Natural killer cell (primary cell): ENCODE results near the gene SF3B3. TPM values are rescaled to one million over a fixed set of nuclear protein-coding genes. Genes with fewer than 3 reads are reported as not detected.

Experiments used
- ATAC-seq, 3 donors: fragments of 150-1000 bp in 2 of 3; fragments of 200-7000 bp in 1 of 3; cut with Tn5 transposase; 1 replicate in 1 of 3; 2 replicates in 2 of 3; pipeline ENCODE4 v1.10.0; 2021; ENCODE audit warnings: mild to moderate bottlenecking in 2 of 3, moderate library complexity in 2 of 3
- DNase-seq, 2 donors: peaks; one replicate each; pipeline versions ENCODE4 v3.0.0 to v3.0.0-alpha.2; 2013 to 2021; ENCODE audit warnings: mixed read lengths in 1 of 2
- H3K27ac ChIP-seq: one replicate; pipeline ENCODE4 v1.5.1; 2013; ENCODE audit warnings: mild to moderate bottlenecking, low read length
- H3K27me3 ChIP-seq: one replicate; pipeline ENCODE4 v1.6.1; 2013; ENCODE audit warnings: low read length; ENCODE audit not compliant: control insufficient read depth, insufficient read depth
- H3K36me3 ChIP-seq: one replicate; pipeline ENCODE4 v1.6.1; 2013; ENCODE audit warnings: low read length; ENCODE audit not compliant: control insufficient read depth, insufficient read depth
- H3K4me1 ChIP-seq: one replicate; pipeline ENCODE4 v1.6.1; 2013; ENCODE audit warnings: low read length; ENCODE audit not compliant: control insufficient read depth, insufficient read depth
- H3K4me3 ChIP-seq: one replicate; pipeline ENCODE4 v1.5.1; 2013; ENCODE audit warnings: low read length
- H3K9me3 ChIP-seq: one replicate; pipeline ENCODE4 v1.6.1; 2013; ENCODE audit warnings: low read length; ENCODE audit not compliant: control insufficient read depth, insufficient read depth
- H3K27ac Mint-ChIP-seq, 2 donors: one replicate each; pipeline ENCODE4 v1.8.0; 2022; ENCODE audit warnings: mild to moderate bottlenecking in 2 of 2, mixed read lengths in 2 of 2, moderate library complexity in 1 of 2
- H3K27me3 Mint-ChIP-seq, 2 donors: one replicate each; pipeline ENCODE4 v1.8.0; 2022; ENCODE audit warnings: low read depth in 2 of 2, mixed read lengths in 2 of 2
- H3K36me3 Mint-ChIP-seq: one replicate; pipeline ENCODE4 v1.8.0; 2022; ENCODE audit warnings: mixed read lengths
- H3K4me1 Mint-ChIP-seq, 2 donors: one replicate each; pipeline ENCODE4 v1.8.0; 2022; ENCODE audit warnings: mixed read lengths in 2 of 2
- H3K4me3 Mint-ChIP-seq: one replicate; pipeline ENCODE4 v1.8.0; 2022; ENCODE audit warnings: mild to moderate bottlenecking, moderate library complexity, mixed read lengths
- H3K9me3 Mint-ChIP-seq, 2 donors: one replicate each; pipeline ENCODE4 v1.8.0; 2022; ENCODE audit warnings: mixed read lengths in 2 of 2
- CTCF ChIP-seq: fragments of 200-600 bp; IDR thresholded peaks from one replicate; pipeline ENCODE4 v1.8.0; 2022; ENCODE audit warnings: antibody characterized with exemption
- WGBS: methylation state at CpG from one replicate; pipeline ENCODE4 v1.1.7; 2013; ENCODE audit warnings: missing lambda C conversion rate; ENCODE audit not compliant: insufficient coverage; 5-methylcytosine and 5-hydroxymethylcytosine counted together
- intact Hi-C: fragments of 100-400 bp; cut with micrococcal nuclease; formaldehyde crosslinking; loops from one replicate; pipeline ENCODE4 v1.14.2; 2022
- total RNA-seq, 4 donors: library from RNA; stranded (reverse); fragments of 120-200 nt in 1 of 4; gene quantifications; one replicate each; pipeline versions ENCODE4 v1.2.3 to v1.2.4, GENCODE V29; 2013 to 2022

SF3B3 gene
- total RNA-seq, 3 donors from 2014 or later (not counting 1 experiment from before 2014, with no cell fraction given): 164 to 220 (median 173) TPM

DNA sequence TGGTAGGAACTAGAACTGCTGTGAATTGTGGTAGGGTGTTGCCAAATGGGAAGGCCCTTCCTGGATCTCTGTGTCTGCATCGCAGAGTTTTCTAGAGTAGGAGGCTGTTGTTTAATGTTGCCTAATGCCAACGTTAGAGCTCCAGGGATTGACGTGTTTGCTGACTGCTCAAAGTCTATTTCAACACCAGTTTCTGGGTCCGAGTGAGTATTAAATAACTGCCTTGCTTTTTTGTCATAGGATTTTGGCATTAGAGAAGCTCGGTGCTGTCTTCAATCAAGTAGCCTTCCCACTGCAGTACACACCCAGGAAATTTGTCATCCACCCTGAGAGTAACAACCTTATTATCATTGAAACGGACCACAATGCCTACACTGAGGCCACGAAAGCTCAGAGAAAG lies 40.0 kb downstream of the SF3B3 start:
- Mint-ChIP-seq H3K36me3 (peaks cover 17% of the 10 kb centered on the region), H3K9me3 (no peaks in the 10 kb centered on the region), H3K27ac (no peak overlapping the region), H3K27me3 (no peaks in the 10 kb centered on the region), H3K4me1 (no peaks in the 10 kb centered on the region), H3K4me3 (no peak overlapping the region)
- 92% methylated on average over 7 of the region's 7 CpGs for WGBS
- DNase-seq (no peak), ATAC-seq (no peak)
- Histone ChIP-seq H3K27ac (no peak overlapping the region), H3K4me3 (no peak overlapping the region), H3K9me3 (no peaks in the 10 kb centered on the region), H3K36me3 (peaks cover 93% of the 10 kb centered on the region), H3K27me3 (no peaks in the 10 kb centered on the region), H3K4me1 (no peaks in the 10 kb centered on the region)
- no peak for TF ChIP-seq CTCF
- intact Hi-C loops: no loop called here

DNA sequence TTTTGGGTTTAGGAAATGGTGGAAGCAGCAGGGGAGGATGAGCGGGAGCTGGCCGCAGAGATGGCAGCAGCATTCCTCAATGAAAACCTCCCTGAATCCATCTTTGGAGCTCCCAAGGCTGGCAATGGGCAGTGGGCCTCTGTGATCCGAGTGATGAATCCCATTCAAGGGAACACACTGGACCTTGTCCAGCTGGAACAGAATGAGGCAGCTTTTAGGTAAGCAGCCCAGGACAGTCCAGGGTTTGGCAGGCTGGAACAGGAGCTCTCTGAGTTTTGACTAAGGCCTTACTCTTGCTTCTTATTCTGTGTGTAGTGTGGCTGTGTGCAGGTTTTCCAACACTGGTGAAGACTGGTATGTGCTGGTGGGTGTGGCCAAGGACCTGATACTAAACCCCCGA lies 41.4 kb downstream of the SF3B3 start:
- Mint-ChIP-seq H3K4me3 (no peak overlapping the region), H3K27ac (peak overlapping the region in 1 of 2 donors; percentile 8), H3K36me3 (peaks cover 21% of the 10 kb centered on the region), H3K27me3 (no peaks in the 10 kb centered on the region), H3K9me3 (no peaks in the 10 kb centered on the region), H3K4me1 (no peaks in the 10 kb centered on the region)
- TF ChIP-seq CTCF: no peak
- Histone ChIP-seq H3K4me1 (no peaks in the 10 kb centered on the region), H3K4me3 (no peak overlapping the region), H3K27me3 (no peaks in the 10 kb centered on the region), H3K9me3 (no peaks in the 10 kb centered on the region), H3K27ac (no peak overlapping the region), H3K36me3 (peaks cover 94% of the 10 kb centered on the region)
- WGBS: 94% methylated on average over 4 of the region's 4 CpGs
- DNase-seq: no peak
- intact Hi-C loops: no loop called here
- ATAC-seq: no peak

GRCh38 chr16:70568601-70569237 lies 45.1 kb downstream of the SF3B3 start:
- peaks cover 5 to 10% of the 10 kb centered on the region in 2 donors for H3K4me1 Mint-ChIP-seq
- H3K36me3 Mint-ChIP-seq: peaks cover 38% of the 10 kb centered on the region
- no peaks in the 10 kb centered on the region for H3K27me3 Mint-ChIP-seq
- peak overlapping the region; percentile 46 to 63 for H3K27ac Mint-ChIP-seq
- H3K9me3 Mint-ChIP-seq: no peaks in the 10 kb centered on the region
- Histone ChIP-seq H3K36me3 (peaks cover 93% of the 10 kb centered on the region), H3K27ac (no peak overlapping the region), H3K27me3 (no peaks in the 10 kb centered on the region), H3K9me3 (no peaks in the 10 kb centered on the region), H3K4me1 (no peaks in the 10 kb centered on the region), H3K4me3 (no peak overlapping the region)
- no peak overlapping the region for H3K4me3 Mint-ChIP-seq
- intact Hi-C loops: no loop called here
- no peak for DNase-seq
- ATAC-seq: peak in 1 of 3 donors; percentile 32
- 84% methylated on average over 4 of the region's 5 CpGs for WGBS
- no peak for TF ChIP-seq CTCF

GRCh38 chr16:70569752-70570151 lies 46.1 kb downstream of the SF3B3 start:
- Histone ChIP-seq H3K27ac (no peak overlapping the region), H3K9me3 (no peaks in the 10 kb centered on the region), H3K4me3 (no peak overlapping the region), H3K27me3 (no peaks in the 10 kb centered on the region), H3K4me1 (no peaks in the 10 kb centered on the region), H3K36me3 (peaks cover 85% of the 10 kb centered on the region)
- no peak for DNase-seq
- H3K4me1 Mint-ChIP-seq: peaks cover 5 to 10% of the 10 kb centered on the region in 2 donors
- H3K36me3 Mint-ChIP-seq: peaks cover 34% of the 10 kb centered on the region
- no peaks in the 10 kb centered on the region for H3K9me3 Mint-ChIP-seq
- peak overlapping the region in 1 of 2 donors; percentile 63 for H3K27ac Mint-ChIP-seq
- no peaks in the 10 kb centered on the region for H3K27me3 Mint-ChIP-seq
- TF ChIP-seq CTCF: no peak
- ATAC-seq: no peak
- WGBS: 100% methylated on average over 6 of the region's 6 CpGs
- no peak overlapping the region for H3K4me3 Mint-ChIP-seq
- intact Hi-C loops: no loop called here
